RWPE1 (cell line): Measurements from ENCODE around the gene TRPV4.

Experiments
- CTCF ChIA-PET: fragments of 350-600 bp; sonication (Branson Sonifier 250); formaldehyde crosslinking; extraction: SDS; loops from one replicate; lab custom pipeline; 2021; lab: Yijun Ruan, JAX
- POLR2A ChIA-PET: fragments of 400-600 bp; formaldehyde crosslinking; extraction: SDS; loops from one replicate; lab custom pipeline; 2020; ENCODE audit warnings: antibody characterized with exemption; ENCODE audit not compliant: low non-redundant PET; lab: Yijun Ruan, JAX
- DNase-seq: peaks from one replicate; pipeline ENCODE4 v3.0.0; 2012; ENCODE audit warnings: low spot score
- H3K27ac ChIP-seq: fragments of 450-650 bp; 2 replicates; pipeline ENCODE4 v1.5.1; 2017
- CTCF ChIP-seq: fragments of 450-650 bp; conservative IDR thresholded peaks from 2 replicates; pipeline ENCODE4 v1.5.1; 2017; ENCODE audit warnings: low read depth, mild to moderate bottlenecking

The TRPV4 gene

GRCh38 chr12:109789526-109790048, 43.6 kb downstream of the TRPV4 start:
- TF ChIP-seq CTCF: no peak
- POLR2A ChIA-PET: no interaction called here
- CTCF ChIA-PET: no interaction called here
- no peak for DNase-seq
- H3K27ac ChIP-seq: no peak overlapping the region

- TF ChIP-seq CTCF: no peak
- no peak for DNase-seq
- POLR2A ChIA-PET: no interaction called here
- CTCF ChIA-PET: no interaction called here
- H3K27ac ChIP-seq: no peak overlapping the region
Measured at GRCh38 chr12:109786799-109787198, 46.4 kb downstream of the TRPV4 start.

- TF ChIP-seq CTCF: no peak
- no peak overlapping the region for H3K27ac ChIP-seq
- DNase-seq: no peak
- CTCF ChIA-PET: no interaction called here
- POLR2A ChIA-PET: no interaction called here
Measured at GRCh38 chr12:109785854-109786253, 47.3 kb downstream of the TRPV4 start.

GRCh38 chr12:109783965-109784244, 49.3 kb downstream of the TRPV4 start:
- no peak for DNase-seq
- H3K27ac ChIP-seq: no peak overlapping the region
- POLR2A ChIA-PET: interaction anchor here (0.6 kb wide), 1 partner anchor 109 kb away, joined by 5 read pairs; no protein-coding TSS in a partner anchor
- CTCF ChIA-PET: interaction anchor here (1.2 kb wide), 1 partner anchor 70 kb away, joined by 3 read pairs; the partner anchor contains the start of gene FAM222A
- TF ChIP-seq CTCF: no peak

GRCh38 chr12:109783135-109783964, 49.8 kb downstream of the TRPV4 start:
- ChIA-PET CTCF (interaction anchor here (0.7 kb wide), 1 partner anchor 22 kb away, joined by 3 read pairs; no protein-coding TSS in a partner anchor), POLR2A (no interaction called here)
- H3K27ac ChIP-seq: no peak overlapping the region
- DNase-seq: no peak
- no peak for TF ChIP-seq CTCF

GRCh38 chr12:109782326-109782703, 50.9 kb downstream of the TRPV4 start:
- no peak for DNase-seq
- H3K27ac ChIP-seq: no peak overlapping the region
- CTCF ChIA-PET: no interaction called here
- no peak for TF ChIP-seq CTCF
- POLR2A ChIA-PET: interaction anchor here (0.6 kb wide), 1 partner anchor 145 kb away, joined by 3 read pairs; no protein-coding TSS in a partner anchor
